Measurements from ENCODE around the gene CSDE1. TPM values are rescaled to one million over a fixed set of nuclear protein-coding genes. Genes with fewer than 3 reads are reported as not detected.
A peak's percentile ranks its signal among the peaks of the same experiment; 100 is the strongest.

CSDE1 gene
- total RNA-seq, 1 experiment from 2014 or later, result 362 TPM

- Mint-ChIP-seq H3K9me3 (ENCODE audit: low read depth, unreplicated experiment) (no peaks in the 10 kb centered on the region), H3K27ac (ENCODE audit: unreplicated experiment) (peak overlapping the region; percentile 30), H3K36me3 (ENCODE audit: insufficient read depth, unreplicated experiment) (peaks cover 70% of the 10 kb centered on the region), H3K4me1 (ENCODE audit: low read depth, unreplicated experiment) (peaks cover 18% of the 10 kb centered on the region), H3K27me3 (ENCODE audit: unreplicated experiment) (no peaks in the 10 kb centered on the region), H3K4me3 (ENCODE audit: low read depth, unreplicated experiment) (no peak overlapping the region)
- intact Hi-C loops (cut with micrococcal nuclease; ENCODE audit: unreplicated experiment), result no loop called here
- no peak for TF ChIP-seq CTCF (IDR thresholded peaks at IDR 0.05; ENCODE audit: unreplicated experiment)
- DNase-seq, result no peak
- CTCF ChIA-PET, result no interaction called here
- no TSS peak for BruUV-seq (replicated peaks)
These were observed 28.0 kb downstream of the CSDE1 start for GRCh38 chr1:114729782-114730181.

- Mint-ChIP-seq H3K9me3 (ENCODE audit: low read depth, unreplicated experiment) (no peaks in the 10 kb centered on the region), H3K27ac (ENCODE audit: unreplicated experiment) (peak overlapping the region; percentile 30), H3K27me3 (ENCODE audit: unreplicated experiment) (no peaks in the 10 kb centered on the region), H3K4me3 (ENCODE audit: low read depth, unreplicated experiment) (no peak overlapping the region), H3K36me3 (ENCODE audit: insufficient read depth, unreplicated experiment) (peaks cover 76% of the 10 kb centered on the region), H3K4me1 (ENCODE audit: low read depth, unreplicated experiment) (peaks cover 18% of the 10 kb centered on the region)
- BruUV-seq (replicated peaks), result no TSS peak
- no peak for DNase-seq
- CTCF ChIA-PET, result no interaction called here
- TF ChIP-seq CTCF (IDR thresholded peaks at IDR 0.05; ENCODE audit: unreplicated experiment), result no peak
- intact Hi-C loops (cut with micrococcal nuclease; ENCODE audit: unreplicated experiment), result no loop called here
These were observed 29.2 kb downstream of the CSDE1 start for GRCh38 chr1:114728553-114728952.

- CTCF ChIA-PET, result no interaction called here
- DNase-seq, result no peak
- no peak for TF ChIP-seq CTCF (IDR thresholded peaks at IDR 0.05; ENCODE audit: unreplicated experiment)
- intact Hi-C loops (cut with micrococcal nuclease; ENCODE audit: unreplicated experiment), result no loop called here
- Mint-ChIP-seq H3K4me3 (ENCODE audit: low read depth, unreplicated experiment) (no peak overlapping the region), H3K9me3 (ENCODE audit: low read depth, unreplicated experiment) (no peaks in the 10 kb centered on the region), H3K27me3 (ENCODE audit: unreplicated experiment) (no peaks in the 10 kb centered on the region), H3K36me3 (ENCODE audit: insufficient read depth, unreplicated experiment) (peaks cover 67% of the 10 kb centered on the region), H3K4me1 (ENCODE audit: low read depth, unreplicated experiment) (peaks cover 18% of the 10 kb centered on the region), H3K27ac (ENCODE audit: unreplicated experiment) (no peak overlapping the region)
- BruUV-seq (replicated peaks), result no TSS peak
These were observed 32.6 kb downstream of the CSDE1 start for GRCh38 chr1:114725230-114725629.

GRCh38 chr1:114723915-114724314 lies 33.9 kb downstream of the CSDE1 start:
- CTCF ChIA-PET, result no interaction called here
- Mint-ChIP-seq H3K27me3 (ENCODE audit: unreplicated experiment) (no peaks in the 10 kb centered on the region), H3K9me3 (ENCODE audit: low read depth, unreplicated experiment) (no peaks in the 10 kb centered on the region), H3K4me3 (ENCODE audit: low read depth, unreplicated experiment) (no peak overlapping the region), H3K27ac (ENCODE audit: unreplicated experiment) (no peak overlapping the region), H3K36me3 (ENCODE audit: insufficient read depth, unreplicated experiment) (peaks cover 60% of the 10 kb centered on the region), H3K4me1 (ENCODE audit: low read depth, unreplicated experiment) (peaks cover 15% of the 10 kb centered on the region)
- intact Hi-C loops (cut with micrococcal nuclease; ENCODE audit: unreplicated experiment), result no loop called here
- no peak for DNase-seq
- no peak for TF ChIP-seq CTCF (IDR thresholded peaks at IDR 0.05; ENCODE audit: unreplicated experiment)
- BruUV-seq (replicated peaks), result no TSS peak
